ENCODE measurements around the gene VPS8. TPM values are rescaled to one million over a fixed set of nuclear protein-coding genes. Genes with fewer than 3 reads are reported as not detected.
A peak's percentile ranks its signal among the peaks of the same experiment; 100 is the strongest.

The VPS8 gene
- total RNA-seq, 4 donors from 2014 or later = 31.0 to 39.0 (median 32.6) TPM

DNA sequence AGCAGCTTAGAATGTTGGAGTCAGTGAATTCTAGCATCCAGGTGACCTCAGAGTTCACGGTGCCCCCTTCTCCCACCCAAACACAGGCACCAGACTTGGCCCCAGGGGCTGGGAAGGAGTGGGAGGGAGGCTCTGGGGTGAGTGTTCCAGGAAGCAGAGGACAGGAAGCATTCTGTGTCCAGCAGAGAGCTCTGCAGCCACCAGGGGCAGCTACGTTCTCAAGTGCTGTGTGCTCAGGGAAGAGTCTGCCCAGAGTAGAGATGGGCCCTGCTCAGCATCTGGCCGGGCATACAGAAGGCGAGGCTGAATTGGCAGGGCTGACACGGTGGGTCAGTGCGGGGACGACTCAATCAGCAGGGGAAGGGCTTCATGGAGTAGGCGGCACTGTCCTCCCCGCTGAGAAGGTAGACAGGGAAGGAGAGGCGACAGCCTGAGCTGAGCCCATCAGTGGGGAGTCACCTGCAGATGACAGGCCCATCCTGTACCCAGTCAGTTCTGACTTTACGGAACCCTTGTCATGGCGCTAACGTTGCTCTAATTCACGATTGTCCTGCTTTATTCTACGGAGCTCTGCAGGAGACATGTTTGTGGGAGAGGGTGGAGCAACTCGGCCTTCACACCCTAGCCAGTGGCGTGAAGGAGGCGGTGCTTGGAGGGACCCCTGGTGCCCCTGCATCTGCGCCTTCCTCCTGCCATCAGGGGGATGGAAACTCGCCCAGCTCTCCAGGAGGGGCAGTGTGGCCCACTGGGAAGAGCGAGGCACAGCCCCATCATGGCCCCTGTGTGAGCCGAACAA is 258.7 kb downstream of the VPS8 start:
- no peaks in the 10 kb centered on the region for H3K27me3 ChIP-seq
- no peak overlapping the region for H3K4me3 ChIP-seq
- no peaks in the 10 kb centered on the region for H3K36me3 ChIP-seq
- 63% methylated on average over 13 of the region's 22 CpGs for WGBS
- no peak overlapping the region for H3K27ac ChIP-seq (replicated peaks in 1 of 4)
- no peaks in the 10 kb centered on the region for H3K9me3 ChIP-seq
- intact Hi-C loops (cut with DNase I) = no loop called here
- no peak for DNase-seq (ENCODE audit: extremely low spot score)
- H3K4me1 ChIP-seq = peaks cover 0 to 1% (median 0%) of the 10 kb centered on the region in 4 donors
- TF ChIP-seq POLR2A (IDR thresholded peaks at IDR 0.05; ENCODE audit: low read depth) (no peak), POLR2AphosphoS5 (IDR thresholded peaks at IDR 0.05) (no peak), EP300 (IDR thresholded peaks at IDR 0.05) (no peak)
- TF ChIP-seq, protein P1, sequence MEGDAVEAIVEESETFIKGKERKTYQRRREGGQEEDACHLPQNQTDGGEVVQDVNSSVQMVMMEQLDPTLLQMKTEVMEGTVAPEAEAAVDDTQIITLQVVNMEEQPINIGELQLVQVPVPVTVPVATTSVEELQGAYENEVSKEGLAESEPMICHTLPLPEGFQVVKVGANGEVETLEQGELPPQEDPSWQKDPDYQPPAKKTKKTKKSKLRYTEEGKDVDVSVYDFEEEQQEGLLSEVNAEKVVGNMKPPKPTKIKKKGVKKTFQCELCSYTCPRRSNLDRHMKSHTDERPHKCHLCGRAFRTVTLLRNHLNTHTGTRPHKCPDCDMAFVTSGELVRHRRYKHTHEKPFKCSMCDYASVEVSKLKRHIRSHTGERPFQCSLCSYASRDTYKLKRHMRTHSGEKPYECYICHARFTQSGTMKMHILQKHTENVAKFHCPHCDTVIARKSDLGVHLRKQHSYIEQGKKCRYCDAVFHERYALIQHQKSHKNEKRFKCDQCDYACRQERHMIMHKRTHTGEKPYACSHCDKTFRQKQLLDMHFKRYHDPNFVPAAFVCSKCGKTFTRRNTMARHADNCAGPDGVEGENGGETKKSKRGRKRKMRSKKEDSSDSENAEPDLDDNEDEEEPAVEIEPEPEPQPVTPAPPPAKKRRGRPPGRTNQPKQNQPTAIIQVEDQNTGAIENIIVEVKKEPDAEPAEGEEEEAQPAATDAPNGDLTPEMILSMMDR (IDR thresholded peaks at IDR 0.05) = peak in 1 of 3 experiments; percentile 46

DNA sequence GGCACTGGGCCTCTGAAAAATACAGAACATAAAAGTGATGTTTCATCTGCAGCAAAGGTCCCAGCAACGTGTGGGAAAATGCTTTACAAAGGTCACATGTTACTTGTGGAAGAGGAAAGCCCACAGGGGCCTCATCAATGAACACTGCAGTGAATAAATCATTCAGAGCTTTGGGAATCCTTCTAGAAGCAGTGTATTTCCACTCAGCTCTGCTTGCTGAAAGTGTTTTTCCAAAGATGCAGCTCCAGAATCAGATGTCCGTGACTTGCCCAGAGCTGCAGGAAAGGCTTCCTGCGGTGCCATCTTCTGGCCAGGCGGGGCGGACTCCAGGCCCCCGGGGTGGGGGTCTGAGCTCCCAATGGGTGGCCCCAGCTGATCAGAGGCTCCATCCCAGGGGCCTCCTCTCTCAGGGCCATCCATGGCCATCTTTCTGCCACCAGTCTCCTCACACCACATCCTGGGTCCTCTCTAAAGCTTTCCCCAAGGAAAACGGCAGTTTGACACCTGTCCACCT is 259.4 kb downstream of the VPS8 start:
- H3K9me3 ChIP-seq = no peaks in the 10 kb centered on the region
- intact Hi-C loops (cut with DNase I) = no loop called here
- WGBS = 50% methylated on average over 2 of the region's 7 CpGs
- DNase-seq (ENCODE audit: extremely low spot score) = no peak
- no peaks in the 10 kb centered on the region for H3K27me3 ChIP-seq
- no peaks in the 10 kb centered on the region for H3K36me3 ChIP-seq
- TF ChIP-seq POLR2A (IDR thresholded peaks at IDR 0.05; ENCODE audit: low read depth) = no peak
- TF ChIP-seq, protein P1 (IDR thresholded peaks at IDR 0.05) = no peak
- no peak for TF ChIP-seq EP300 (IDR thresholded peaks at IDR 0.05)
- no peak for TF ChIP-seq POLR2AphosphoS5 (IDR thresholded peaks at IDR 0.05)
- peaks cover 0 to 6% (median 0%) of the 10 kb centered on the region in 4 donors for H3K4me1 ChIP-seq
- H3K4me3 ChIP-seq = no peak overlapping the region
- H3K27ac ChIP-seq (replicated peaks in 1 of 4) = no peak overlapping the region

DNA sequence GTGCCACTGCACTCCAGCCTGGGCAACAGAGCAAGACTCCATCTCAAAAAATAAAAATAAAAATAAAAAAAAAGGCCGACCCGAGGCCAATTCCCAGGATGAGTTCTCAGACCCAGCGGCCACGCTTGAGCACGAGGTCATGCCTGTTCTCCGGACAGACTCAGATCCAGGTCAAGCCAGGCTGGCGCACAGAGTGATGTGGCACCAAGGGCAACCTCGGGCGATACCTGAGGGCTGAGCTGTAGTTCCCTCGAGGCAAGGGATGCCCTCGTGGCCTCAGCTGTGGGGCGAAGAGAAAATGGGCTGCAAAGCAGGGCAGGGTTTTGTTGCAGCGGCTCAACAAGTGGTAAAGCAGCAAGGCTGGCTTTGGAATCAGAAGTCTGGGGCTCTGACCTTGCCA is 263.6 kb downstream of the VPS8 start:
- H3K4me3 ChIP-seq = no peak overlapping the region
- intact Hi-C loops (cut with DNase I) = no loop called here
- peaks cover 0 to 10% (median 6%) of the 10 kb centered on the region in 4 donors for H3K4me1 ChIP-seq
- H3K27ac ChIP-seq (replicated peaks in 1 of 4) = no peak overlapping the region
- TF ChIP-seq POLR2AphosphoS5 (IDR thresholded peaks at IDR 0.05) = no peak
- TF ChIP-seq, protein P1 (IDR thresholded peaks at IDR 0.05) = no peak
- no peak for TF ChIP-seq EP300 (IDR thresholded peaks at IDR 0.05)
- no peak for TF ChIP-seq POLR2A (IDR thresholded peaks at IDR 0.05; ENCODE audit: low read depth)
- H3K9me3 ChIP-seq = no peaks in the 10 kb centered on the region
- H3K36me3 ChIP-seq = peaks cover 0 to 22% (median 2%) of the 10 kb centered on the region in 4 donors
- no peak for DNase-seq (ENCODE audit: extremely low spot score)
- H3K27me3 ChIP-seq = no peaks in the 10 kb centered on the region
- WGBS = 89% methylated on average over 13 of the region's 13 CpGs

DNA sequence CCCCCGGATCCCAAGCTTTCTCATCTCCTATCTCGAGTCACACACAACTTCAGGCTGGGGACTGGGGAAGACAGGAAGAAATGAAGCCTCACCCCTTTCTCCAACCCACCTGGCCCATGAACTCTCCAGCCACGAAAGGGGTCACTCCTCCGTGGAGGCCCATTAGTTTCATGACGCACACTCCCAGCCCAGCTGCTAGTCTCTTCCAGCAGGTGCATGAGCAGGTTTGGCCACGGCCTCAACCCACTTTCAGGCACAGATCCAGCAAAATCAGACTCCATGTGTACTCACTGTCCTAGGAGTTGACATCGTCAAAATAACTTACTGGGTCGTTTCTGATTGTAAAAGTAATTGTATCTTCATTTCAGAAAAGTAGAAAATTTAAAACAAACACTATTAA is 264.3 kb downstream of the VPS8 start:
- intact Hi-C loops (cut with DNase I) = no loop called here
- Histone ChIP-seq H3K9me3 (no peaks in the 10 kb centered on the region), H3K4me3 (no peak overlapping the region), H3K27ac (replicated peaks in 1 of 4) (no peak overlapping the region), H3K36me3 (peaks cover 0 to 29% (median 5%) of the 10 kb centered on the region in 4 donors), H3K27me3 (no peaks in the 10 kb centered on the region), H3K4me1 (peaks cover 0 to 10% (median 6%) of the 10 kb centered on the region in 4 donors)
- no peak for TF ChIP-seq POLR2A (IDR thresholded peaks at IDR 0.05; ENCODE audit: low read depth)
- no peak for TF ChIP-seq POLR2AphosphoS5 (IDR thresholded peaks at IDR 0.05)
- TF ChIP-seq, protein P1 (IDR thresholded peaks at IDR 0.05) = no peak
- no peak for DNase-seq (ENCODE audit: extremely low spot score)
- 66% methylated on average over 7 of the region's 8 CpGs for WGBS
